KMS-11 (cell line): ENCODE measurements around the gene PIEZO2.

ENCODE experiments used
- H2AFZ ChIP-seq: fragments of 200-600 bp; sonication (generic); 2 replicates; pipeline ENCODE4 v1.6.1; 2016; ENCODE audit warnings: antibody characterized with exemption, mixed run types, low read depth
- H3K27ac ChIP-seq: fragments of 200-600 bp; sonication (generic); 2 replicates; pipeline ENCODE4 v1.6.1; 2016; ENCODE audit warnings: mild to moderate bottlenecking, mixed run types
- H3K27me3 ChIP-seq: fragments of 200-600 bp; sonication (generic); 2 replicates; pipeline ENCODE4 v1.6.1; 2017; ENCODE audit warnings: mild to moderate bottlenecking, low read depth, mixed run types, moderate library complexity; ENCODE audit not compliant: insufficient read depth
- H3K36me3 ChIP-seq: fragments of 200-600 bp; sonication (generic); 2 replicates; pipeline ENCODE4 v1.6.1; 2017; ENCODE audit warnings: mild to moderate bottlenecking, mixed run types; ENCODE audit not compliant: insufficient read depth
- H3K4me1 ChIP-seq: fragments of 200-600 bp; sonication (generic); 2 replicates; pipeline ENCODE4 v1.6.1; 2016; ENCODE audit warnings: mild to moderate bottlenecking, low read depth, mixed run types; ENCODE audit not compliant: poor library complexity, severe bottlenecking
- H3K4me2 ChIP-seq: fragments of 200-600 bp; sonication (generic); 2 replicates; pipeline ENCODE4 v1.7.0; 2016; ENCODE audit warnings: mild to moderate bottlenecking, mixed run types
- H3K4me3 ChIP-seq: fragments of 200-600 bp; sonication (generic); IDR thresholded peaks from 2 replicates; pipeline ENCODE4 v1.6.1; 2017; ENCODE audit warnings: low read depth, low read length, mixed read lengths; ENCODE audit not compliant: insufficient read depth
- H3K79me2 ChIP-seq: fragments of 200-600 bp; sonication (generic); 2 replicates; pipeline ENCODE4 v1.6.1; 2016; ENCODE audit warnings: low read depth, mixed run types; ENCODE audit not compliant: insufficient read depth
- H3K9ac ChIP-seq: fragments of 200-600 bp; sonication (generic); 2 replicates; pipeline ENCODE4 v1.6.1; 2016; ENCODE audit warnings: mild to moderate bottlenecking, mixed run types
- H4K20me1 ChIP-seq: fragments of 200-600 bp; sonication (generic); 2 replicates; pipeline ENCODE4 v1.6.1; 2016; ENCODE audit warnings: mild to moderate bottlenecking, mixed run types; ENCODE audit not compliant: insufficient read depth
- TF ChIP-seq, protein P1 (sequence below): fragments of 200-600 bp; sonication (generic); conservative IDR thresholded peaks from 2 replicates; pipeline ENCODE4 v1.6.1; 2017; ENCODE audit warnings: low read depth, mild to moderate bottlenecking, antibody characterized with exemption, low read length, moderate library complexity, mixed read lengths

The PIEZO2 gene

DNA sequence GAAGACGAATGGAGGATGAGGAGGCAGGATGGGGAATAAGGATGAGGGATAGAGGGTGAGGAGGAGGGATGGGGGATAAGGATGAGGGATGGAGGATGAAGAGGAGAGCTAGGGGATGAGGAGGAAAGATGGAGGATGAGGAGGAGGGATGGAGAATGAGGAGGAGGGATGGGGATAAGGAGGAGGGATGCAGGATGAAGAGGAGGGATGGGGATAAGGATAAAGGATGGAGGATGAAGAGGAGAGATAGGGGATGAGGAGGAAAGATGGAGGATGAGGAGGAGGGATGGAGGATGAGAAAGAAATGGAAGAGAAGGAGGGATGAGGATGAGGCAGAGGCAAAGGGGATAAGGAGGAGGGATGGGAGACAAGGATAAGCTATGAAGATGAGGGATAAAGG, 393.5 kb downstream of the PIEZO2 start:
- Histone ChIP-seq H3K4me3 (no peak overlapping the region), H3K36me3 (no peaks in the 10 kb centered on the region), H4K20me1 (no peaks in the 10 kb centered on the region), H3K4me2 (no peak overlapping the region), H3K79me2 (no peaks in the 10 kb centered on the region), H3K4me1 (no peaks in the 10 kb centered on the region), H3K27me3 (no peaks in the 10 kb centered on the region), H3K27ac (no peak overlapping the region), H2AFZ (no peak overlapping the region), H3K9ac (no peak overlapping the region)
- TF ChIP-seq, protein P1, sequence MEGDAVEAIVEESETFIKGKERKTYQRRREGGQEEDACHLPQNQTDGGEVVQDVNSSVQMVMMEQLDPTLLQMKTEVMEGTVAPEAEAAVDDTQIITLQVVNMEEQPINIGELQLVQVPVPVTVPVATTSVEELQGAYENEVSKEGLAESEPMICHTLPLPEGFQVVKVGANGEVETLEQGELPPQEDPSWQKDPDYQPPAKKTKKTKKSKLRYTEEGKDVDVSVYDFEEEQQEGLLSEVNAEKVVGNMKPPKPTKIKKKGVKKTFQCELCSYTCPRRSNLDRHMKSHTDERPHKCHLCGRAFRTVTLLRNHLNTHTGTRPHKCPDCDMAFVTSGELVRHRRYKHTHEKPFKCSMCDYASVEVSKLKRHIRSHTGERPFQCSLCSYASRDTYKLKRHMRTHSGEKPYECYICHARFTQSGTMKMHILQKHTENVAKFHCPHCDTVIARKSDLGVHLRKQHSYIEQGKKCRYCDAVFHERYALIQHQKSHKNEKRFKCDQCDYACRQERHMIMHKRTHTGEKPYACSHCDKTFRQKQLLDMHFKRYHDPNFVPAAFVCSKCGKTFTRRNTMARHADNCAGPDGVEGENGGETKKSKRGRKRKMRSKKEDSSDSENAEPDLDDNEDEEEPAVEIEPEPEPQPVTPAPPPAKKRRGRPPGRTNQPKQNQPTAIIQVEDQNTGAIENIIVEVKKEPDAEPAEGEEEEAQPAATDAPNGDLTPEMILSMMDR, result no peak

DNA sequence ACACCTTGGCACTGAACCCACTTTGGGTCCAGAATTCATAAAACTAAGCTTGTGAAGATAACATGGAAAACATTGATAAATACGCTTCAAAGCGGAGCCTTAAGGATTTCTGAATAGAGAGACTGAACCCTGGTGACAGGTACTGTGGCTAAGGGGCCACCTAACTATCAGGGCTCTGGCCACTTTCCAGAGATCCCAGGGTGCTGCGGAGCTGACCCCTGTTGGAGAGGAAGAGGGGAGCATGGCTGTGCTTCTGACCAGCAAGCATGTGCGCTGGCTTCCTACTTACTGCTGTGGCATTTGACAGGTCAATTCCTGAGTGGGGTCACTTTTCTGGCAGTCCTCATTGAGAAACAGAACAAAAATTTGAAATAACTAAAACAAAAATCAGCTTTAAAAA, 395.2 kb downstream of the PIEZO2 start:
- Histone ChIP-seq H3K36me3 (no peaks in the 10 kb centered on the region), H3K27ac (no peak overlapping the region), H2AFZ (no peak overlapping the region), H3K4me3 (no peak overlapping the region), H4K20me1 (no peaks in the 10 kb centered on the region), H3K9ac (no peak overlapping the region), H3K4me2 (no peak overlapping the region), H3K27me3 (no peaks in the 10 kb centered on the region), H3K4me1 (no peaks in the 10 kb centered on the region), H3K79me2 (no peaks in the 10 kb centered on the region)
- TF ChIP-seq, protein P1, result no peak

DNA sequence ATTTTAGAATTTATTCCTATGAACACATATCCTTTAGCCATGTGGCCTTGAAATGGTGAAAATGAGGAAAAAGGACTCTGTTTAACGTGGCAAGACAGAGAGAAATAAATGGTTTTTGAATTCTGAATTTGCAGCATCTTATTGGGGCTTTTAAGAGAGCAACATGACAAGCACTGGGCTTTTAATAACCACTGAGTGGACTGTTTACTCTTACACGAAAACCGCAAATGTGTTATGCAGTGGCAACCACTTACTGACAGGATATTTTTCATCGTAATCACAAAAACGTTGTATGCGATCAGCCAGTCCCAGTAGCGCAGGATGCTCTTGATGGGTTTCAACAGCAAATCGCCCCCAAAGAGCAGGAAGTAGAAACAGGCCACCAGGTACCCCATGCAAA, 397.0 kb downstream of the PIEZO2 start:
- Histone ChIP-seq H3K27ac (no peak overlapping the region), H4K20me1 (no peaks in the 10 kb centered on the region), H3K9ac (no peak overlapping the region), H3K4me1 (no peaks in the 10 kb centered on the region), H3K4me2 (no peak overlapping the region), H3K79me2 (no peaks in the 10 kb centered on the region), H2AFZ (no peak overlapping the region), H3K4me3 (no peak overlapping the region), H3K36me3 (no peaks in the 10 kb centered on the region), H3K27me3 (no peaks in the 10 kb centered on the region)
- TF ChIP-seq, protein P1, result no peak

DNA sequence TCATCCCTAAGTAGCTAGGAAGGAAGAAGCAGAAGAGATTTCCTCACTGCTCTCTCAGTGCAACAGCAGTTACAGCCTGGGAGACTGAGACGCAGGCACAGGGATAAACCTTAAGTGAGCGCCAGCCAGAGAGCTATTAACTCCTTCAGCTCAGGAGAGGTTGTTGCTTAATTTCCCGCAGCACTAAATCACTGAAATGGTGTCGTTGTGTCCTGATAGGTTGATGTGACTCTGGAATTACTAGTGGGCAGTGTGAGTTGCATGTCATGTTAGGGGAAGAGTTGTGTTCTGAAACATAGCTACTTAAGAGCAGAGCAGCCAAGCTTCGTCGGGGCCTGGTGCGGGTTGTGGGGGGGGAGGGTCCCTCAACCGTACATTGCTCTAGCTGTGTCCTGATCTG, 397.7 kb downstream of the PIEZO2 start:
- H2AFZ ChIP-seq, result no peak overlapping the region
- no peak overlapping the region for H3K27ac ChIP-seq
- H3K36me3 ChIP-seq, result no peaks in the 10 kb centered on the region
- no peak overlapping the region for H3K4me2 ChIP-seq
- no peaks in the 10 kb centered on the region for H3K4me1 ChIP-seq
- no peak overlapping the region for H3K4me3 ChIP-seq
- no peaks in the 10 kb centered on the region for H4K20me1 ChIP-seq
- no peaks in the 10 kb centered on the region for H3K79me2 ChIP-seq
- TF ChIP-seq, protein P1, result no peak
- no peak overlapping the region for H3K9ac ChIP-seq
- H3K27me3 ChIP-seq, result no peaks in the 10 kb centered on the region
